Measurements from ENCODE around the gene SREBF2.
"Not testable (repeated sequence)": the region's sequence is repeated elsewhere in the genome, so short reads cannot be mapped to it uniquely, and the experiment has no call there.

The SREBF2 gene

GRCh38 chr22:41947424-41948080 lies 114.6 kb downstream of the SREBF2 start:
- no peak for DNase-seq (ENCODE audit: low spot score)

- no peak for DNase-seq (ENCODE audit: low spot score)
These were observed 115.2 kb downstream of the SREBF2 start for GRCh38 chr22:41948142-41948541.

- DNase-seq (ENCODE audit: low spot score) = not testable (repeated sequence)
These were observed 116.0 kb downstream of the SREBF2 start for GRCh38 chr22:41948928-41949296.

GRCh38 chr22:41949297-41949965 lies 116.5 kb downstream of the SREBF2 start:
- DNase-seq (ENCODE audit: low spot score) = no peak

- peak; percentile 85 for DNase-seq (ENCODE audit: low spot score)
These were observed 119.1 kb downstream of the SREBF2 start, which contains the start of gene SMIM45 for GRCh38 chr22:41951898-41952474. TSS of gene SMIM45 (plus strand) at chr22:41952150.

- no peak for DNase-seq (ENCODE audit: low spot score)
These were observed 119.8 kb downstream of the SREBF2 start for GRCh38 chr22:41952713-41953112.
